Neural cell (in vitro differentiated cells): ENCODE data around the gene DNAJC8.

Experiments used
- EP300 ChIP-seq: fragments of 450-650 bp; conservative IDR thresholded peaks from 2 replicates; pipeline ENCODE4 v1.6.1; 2014; ENCODE audit warnings: antibody characterized with exemption, mild to moderate bottlenecking, moderate library complexity; ENCODE audit not compliant: poor library complexity, severe bottlenecking
- EZH2 ChIP-seq: fragments of 200-600, 300-800 bp; shearing (Covaris generic), sonication (generic); IDR thresholded peaks from 2 replicates; pipeline ENCODE4 v1.6.1; 2014; ENCODE audit warnings: antibody characterized with exemption, low read length, borderline replicate concordance, mild to moderate bottlenecking; ENCODE audit not compliant: insufficient read depth, poor library complexity, severe bottlenecking
- MXI1 ChIP-seq: fragments of 450-650 bp; conservative IDR thresholded peaks from 2 replicates; pipeline ENCODE4 v1.6.1; 2014; ENCODE audit warnings: antibody characterized with exemption, mild to moderate bottlenecking; ENCODE audit not compliant: poor library complexity, severe bottlenecking
- POLR2AphosphoS5 ChIP-seq: IDR thresholded peaks from 2 replicates; pipeline ENCODE4 v1.6.1; 2012
- RAD21 ChIP-seq: fragments of 450-650 bp; conservative IDR thresholded peaks from 2 replicates; pipeline ENCODE4 v1.6.1; 2014; ENCODE audit warnings: antibody characterized with exemption, mild to moderate bottlenecking, moderate library complexity
- SMC3 ChIP-seq: fragments of 450-650 bp; conservative IDR thresholded peaks from 2 replicates; pipeline ENCODE4 v1.6.1; 2014; ENCODE audit warnings: antibody characterized with exemption, mild to moderate bottlenecking, moderate library complexity; ENCODE audit not compliant: poor library complexity
- TAF1 ChIP-seq: IDR thresholded peaks from 2 replicates; pipeline ENCODE4 v1.6.1; 2012; ENCODE audit warnings: low read depth
- TF ChIP-seq, protein P1 (sequence below): fragments of 450-650 bp; IDR thresholded peaks from 2 replicates; pipeline ENCODE4 v1.5.1; 2014; ENCODE audit warnings: antibody characterized with exemption, mild to moderate bottlenecking, moderate library complexity; ENCODE audit not compliant: poor library complexity, severe bottlenecking
- TF ChIP-seq, protein P2 (sequence below): IDR thresholded peaks from 2 replicates; pipeline ENCODE4 v1.6.1; 2012; ENCODE audit warnings: borderline replicate concordance

DNA sequence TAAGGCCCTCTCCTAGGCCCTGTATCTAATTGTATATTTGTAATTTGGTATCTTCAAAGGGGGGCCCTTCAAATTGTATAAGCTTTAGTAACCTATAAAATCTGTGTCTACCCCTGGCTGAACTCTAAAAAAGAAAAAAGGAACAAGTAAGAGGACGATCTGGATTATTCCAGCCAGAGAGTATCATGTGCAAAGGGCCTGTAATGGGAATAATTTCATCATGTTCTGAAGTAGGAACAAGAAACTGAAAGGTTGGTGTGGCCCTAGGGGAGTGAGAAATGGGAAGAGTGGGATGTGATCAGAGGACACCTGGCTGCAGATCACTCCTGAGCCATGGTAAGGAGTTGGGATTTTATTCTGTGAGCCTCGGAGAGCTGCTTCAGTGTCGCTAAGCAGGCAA lies 71.1 kb downstream of the DNAJC8 start:
- TF ChIP-seq, protein P1, sequence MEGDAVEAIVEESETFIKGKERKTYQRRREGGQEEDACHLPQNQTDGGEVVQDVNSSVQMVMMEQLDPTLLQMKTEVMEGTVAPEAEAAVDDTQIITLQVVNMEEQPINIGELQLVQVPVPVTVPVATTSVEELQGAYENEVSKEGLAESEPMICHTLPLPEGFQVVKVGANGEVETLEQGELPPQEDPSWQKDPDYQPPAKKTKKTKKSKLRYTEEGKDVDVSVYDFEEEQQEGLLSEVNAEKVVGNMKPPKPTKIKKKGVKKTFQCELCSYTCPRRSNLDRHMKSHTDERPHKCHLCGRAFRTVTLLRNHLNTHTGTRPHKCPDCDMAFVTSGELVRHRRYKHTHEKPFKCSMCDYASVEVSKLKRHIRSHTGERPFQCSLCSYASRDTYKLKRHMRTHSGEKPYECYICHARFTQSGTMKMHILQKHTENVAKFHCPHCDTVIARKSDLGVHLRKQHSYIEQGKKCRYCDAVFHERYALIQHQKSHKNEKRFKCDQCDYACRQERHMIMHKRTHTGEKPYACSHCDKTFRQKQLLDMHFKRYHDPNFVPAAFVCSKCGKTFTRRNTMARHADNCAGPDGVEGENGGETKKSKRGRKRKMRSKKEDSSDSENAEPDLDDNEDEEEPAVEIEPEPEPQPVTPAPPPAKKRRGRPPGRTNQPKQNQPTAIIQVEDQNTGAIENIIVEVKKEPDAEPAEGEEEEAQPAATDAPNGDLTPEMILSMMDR: no peak
- no peak for TF ChIP-seq TAF1
- TF ChIP-seq EP300: no peak
- TF ChIP-seq POLR2AphosphoS5: no peak
- TF ChIP-seq MXI1: no peak
- TF ChIP-seq, protein P2, sequence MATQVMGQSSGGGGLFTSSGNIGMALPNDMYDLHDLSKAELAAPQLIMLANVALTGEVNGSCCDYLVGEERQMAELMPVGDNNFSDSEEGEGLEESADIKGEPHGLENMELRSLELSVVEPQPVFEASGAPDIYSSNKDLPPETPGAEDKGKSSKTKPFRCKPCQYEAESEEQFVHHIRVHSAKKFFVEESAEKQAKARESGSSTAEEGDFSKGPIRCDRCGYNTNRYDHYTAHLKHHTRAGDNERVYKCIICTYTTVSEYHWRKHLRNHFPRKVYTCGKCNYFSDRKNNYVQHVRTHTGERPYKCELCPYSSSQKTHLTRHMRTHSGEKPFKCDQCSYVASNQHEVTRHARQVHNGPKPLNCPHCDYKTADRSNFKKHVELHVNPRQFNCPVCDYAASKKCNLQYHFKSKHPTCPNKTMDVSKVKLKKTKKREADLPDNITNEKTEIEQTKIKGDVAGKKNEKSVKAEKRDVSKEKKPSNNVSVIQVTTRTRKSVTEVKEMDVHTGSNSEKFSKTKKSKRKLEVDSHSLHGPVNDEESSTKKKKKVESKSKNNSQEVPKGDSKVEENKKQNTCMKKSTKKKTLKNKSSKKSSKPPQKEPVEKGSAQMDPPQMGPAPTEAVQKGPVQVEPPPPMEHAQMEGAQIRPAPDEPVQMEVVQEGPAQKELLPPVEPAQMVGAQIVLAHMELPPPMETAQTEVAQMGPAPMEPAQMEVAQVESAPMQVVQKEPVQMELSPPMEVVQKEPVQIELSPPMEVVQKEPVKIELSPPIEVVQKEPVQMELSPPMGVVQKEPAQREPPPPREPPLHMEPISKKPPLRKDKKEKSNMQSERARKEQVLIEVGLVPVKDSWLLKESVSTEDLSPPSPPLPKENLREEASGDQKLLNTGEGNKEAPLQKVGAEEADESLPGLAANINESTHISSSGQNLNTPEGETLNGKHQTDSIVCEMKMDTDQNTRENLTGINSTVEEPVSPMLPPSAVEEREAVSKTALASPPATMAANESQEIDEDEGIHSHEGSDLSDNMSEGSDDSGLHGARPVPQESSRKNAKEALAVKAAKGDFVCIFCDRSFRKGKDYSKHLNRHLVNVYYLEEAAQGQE: no peak
- TF ChIP-seq RAD21: no peak
- no peak for TF ChIP-seq EZH2
- TF ChIP-seq SMC3: no peak
